Measurements from ENCODE around the gene HSH2D. TPM values are rescaled to one million over a fixed set of nuclear protein-coding genes. Genes with fewer than 3 reads are reported as not detected.

Gene HSH2D
- total RNA-seq, 4 donors from 2014 or later: 0.52 to 0.83 (median 0.75) TPM; not detected in 1

- peaks cover 0 to 8% (median 0%) of the 10 kb centered on the region in 4 donors for H3K36me3 ChIP-seq
- no peak for TF ChIP-seq EP300 (IDR thresholded peaks at IDR 0.05)
- TF ChIP-seq CTCF (IDR thresholded peaks at IDR 0.05): peak; percentile 99 to 100 (median 100)
- peak; percentile 87 to 90 for TF ChIP-seq POLR2AphosphoS5 (IDR thresholded peaks at IDR 0.05)
- no peak for TF ChIP-seq POLR2A (IDR thresholded peaks at IDR 0.05; ENCODE audit: low read depth)
- peak within 1 kb of the TSS; percentile 89 to 95 (median 94) for H3K27ac ChIP-seq (replicated peaks in 1 of 4)
- peak within 1 kb of the TSS; percentile 79 to 94 (median 86) for H3K4me3 ChIP-seq
- no peaks in the 10 kb centered on the region for H3K27me3 ChIP-seq
- 1% methylated on average over 34 of the region's 81 CpGs for WGBS
- intact Hi-C loops (cut with DNase I): loop anchor here (5.0 kb wide), 3 partner anchors 49 to 76 kb away; partner anchors contain the start of gene FAM32A
- H3K9me3 ChIP-seq: no peaks in the 10 kb centered on the region
- DNase-seq (ENCODE audit: extremely low spot score): peak; percentile 99
- peaks cover 23 to 52% (median 50%) of the 10 kb centered on the region in 4 donors for H3K4me1 ChIP-seq
Measured at GRCh38 chr19:16111160-16111908, 32.2 kb upstream of the HSH2D start, which contains the start of gene RAB8A. Gene RAB8A (plus strand): TSS chr19:16111889. CDS start chr19:16111902, 13 bp downstream.

- WGBS: 1% methylated on average over 27 of the region's 37 CpGs
- peak overlapping the region; percentile 89 to 95 (median 94) for H3K27ac ChIP-seq (replicated peaks in 1 of 4)
- intact Hi-C loops (cut with DNase I): loop anchor here (5.0 kb wide), 3 partner anchors 50 to 75 kb away; partner anchors contain the start of gene FAM32A
- H3K4me1 ChIP-seq: peaks cover 23 to 55% (median 53%) of the 10 kb centered on the region in 4 donors
- DNase-seq (ENCODE audit: extremely low spot score): no peak
- no peaks in the 10 kb centered on the region for H3K27me3 ChIP-seq
- no peak for TF ChIP-seq EP300 (IDR thresholded peaks at IDR 0.05)
- TF ChIP-seq POLR2AphosphoS5 (IDR thresholded peaks at IDR 0.05): no peak
- TF ChIP-seq CTCF (IDR thresholded peaks at IDR 0.05): no peak
- no peak for TF ChIP-seq POLR2A (IDR thresholded peaks at IDR 0.05; ENCODE audit: low read depth)
- H3K36me3 ChIP-seq: peaks cover 0 to 8% (median 0%) of the 10 kb centered on the region in 4 donors
- H3K4me3 ChIP-seq: peak overlapping the region; percentile 79 to 94 (median 86)
- H3K9me3 ChIP-seq: no peaks in the 10 kb centered on the region
Measured at GRCh38 chr19:16111909-16112752, 31.4 kb upstream of the HSH2D start.

GRCh38 chr19:16112778-16113177 lies 30.7 kb upstream of the HSH2D start:
- Histone ChIP-seq H3K27me3 (no peaks in the 10 kb centered on the region), H3K36me3 (peaks cover 0 to 13% (median 4%) of the 10 kb centered on the region in 4 donors), H3K4me3 (peak overlapping the region; percentile 79 to 94 (median 86)), H3K4me1 (peaks cover 23 to 57% (median 54%) of the 10 kb centered on the region in 4 donors), H3K27ac (replicated peaks in 1 of 4) (peak overlapping the region in 3 of 4 donors; percentile 89 to 95 (median 95)), H3K9me3 (no peaks in the 10 kb centered on the region)
- 56% methylated on average over 1 of the region's 2 CpGs for WGBS
- intact Hi-C loops (cut with DNase I): loop anchor here (5.0 kb wide), 3 partner anchors 50 to 75 kb away; partner anchors contain the start of gene FAM32A
- no peak for DNase-seq (ENCODE audit: extremely low spot score)
- TF ChIP-seq CTCF (IDR thresholded peaks at IDR 0.05) (no peak), POLR2A (IDR thresholded peaks at IDR 0.05; ENCODE audit: low read depth) (no peak), POLR2AphosphoS5 (IDR thresholded peaks at IDR 0.05) (no peak), EP300 (IDR thresholded peaks at IDR 0.05) (no peak)

GRCh38 chr19:16113727-16114126 lies 29.8 kb upstream of the HSH2D start:
- Histone ChIP-seq H3K27ac (replicated peaks in 1 of 4) (no peak overlapping the region), H3K36me3 (peaks cover 8 to 23% (median 13%) of the 10 kb centered on the region in 4 donors), H3K27me3 (no peaks in the 10 kb centered on the region), H3K4me3 (no peak overlapping the region), H3K4me1 (peaks cover 23 to 58% (median 54%) of the 10 kb centered on the region in 4 donors), H3K9me3 (no peaks in the 10 kb centered on the region)
- intact Hi-C loops (cut with DNase I): loop anchor here (5.0 kb wide), 3 partner anchors 51 to 74 kb away; partner anchors contain the start of gene FAM32A
- 90% methylated on average over 3 of the region's 3 CpGs for whole genome bisulfite sequencing
- TF ChIP-seq EP300 (IDR thresholded peaks at IDR 0.05) (no peak), POLR2A (IDR thresholded peaks at IDR 0.05; ENCODE audit: low read depth) (no peak), CTCF (IDR thresholded peaks at IDR 0.05) (no peak), POLR2AphosphoS5 (IDR thresholded peaks at IDR 0.05) (no peak)
- no peak for DNase-seq (ENCODE audit: extremely low spot score)
